Measurements from ENCODE around the gene AGO3.

DNA sequence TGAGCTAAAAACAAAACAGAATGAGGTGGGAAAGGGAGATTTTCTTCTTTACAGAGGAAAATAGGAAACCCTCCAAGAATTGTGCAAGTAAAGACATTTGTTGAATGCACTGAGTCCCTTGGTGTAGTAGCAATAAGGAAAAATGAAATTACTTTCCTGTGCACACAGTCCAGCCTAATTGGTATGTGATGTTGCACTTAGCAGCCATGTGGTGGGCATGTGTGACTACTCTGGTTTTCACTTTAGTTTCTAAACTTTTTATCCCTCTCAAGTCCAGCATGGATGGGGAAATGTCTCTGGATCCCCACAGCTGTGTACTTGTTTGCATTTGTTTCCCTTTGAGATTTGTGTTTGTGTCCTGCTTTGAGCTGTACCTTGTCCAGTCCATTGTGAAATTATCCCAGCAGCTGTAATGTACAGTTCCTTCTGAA, 7.1 kb upstream of the AGO3 start:
- TF ChIP-seq, protein P1, sequence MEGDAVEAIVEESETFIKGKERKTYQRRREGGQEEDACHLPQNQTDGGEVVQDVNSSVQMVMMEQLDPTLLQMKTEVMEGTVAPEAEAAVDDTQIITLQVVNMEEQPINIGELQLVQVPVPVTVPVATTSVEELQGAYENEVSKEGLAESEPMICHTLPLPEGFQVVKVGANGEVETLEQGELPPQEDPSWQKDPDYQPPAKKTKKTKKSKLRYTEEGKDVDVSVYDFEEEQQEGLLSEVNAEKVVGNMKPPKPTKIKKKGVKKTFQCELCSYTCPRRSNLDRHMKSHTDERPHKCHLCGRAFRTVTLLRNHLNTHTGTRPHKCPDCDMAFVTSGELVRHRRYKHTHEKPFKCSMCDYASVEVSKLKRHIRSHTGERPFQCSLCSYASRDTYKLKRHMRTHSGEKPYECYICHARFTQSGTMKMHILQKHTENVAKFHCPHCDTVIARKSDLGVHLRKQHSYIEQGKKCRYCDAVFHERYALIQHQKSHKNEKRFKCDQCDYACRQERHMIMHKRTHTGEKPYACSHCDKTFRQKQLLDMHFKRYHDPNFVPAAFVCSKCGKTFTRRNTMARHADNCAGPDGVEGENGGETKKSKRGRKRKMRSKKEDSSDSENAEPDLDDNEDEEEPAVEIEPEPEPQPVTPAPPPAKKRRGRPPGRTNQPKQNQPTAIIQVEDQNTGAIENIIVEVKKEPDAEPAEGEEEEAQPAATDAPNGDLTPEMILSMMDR (IDR thresholded peaks at IDR 0.05; ENCODE audit: low read depth, low read length, missing input control): no peak
- TF ChIP-seq EGR1 (IDR thresholded peaks at IDR 0.05; ENCODE audit: low read depth in 2 of 2): no peak
- TF ChIP-seq, protein P2, sequence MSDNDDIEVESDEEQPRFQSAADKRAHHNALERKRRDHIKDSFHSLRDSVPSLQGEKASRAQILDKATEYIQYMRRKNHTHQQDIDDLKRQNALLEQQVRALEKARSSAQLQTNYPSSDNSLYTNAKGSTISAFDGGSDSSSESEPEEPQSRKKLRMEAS (IDR thresholded peaks at IDR 0.05): no peak
- TF ChIP-seq TAF1 (conservative IDR thresholded peaks at IDR 0.05): no peak
- TF ChIP-seq GABPA (IDR thresholded peaks at IDR 0.05 in 1 of 2, conservative IDR thresholded peaks at IDR 0.05 in 1 of 2): no peak
- no peak for TF ChIP-seq RAD21 (IDR thresholded peaks at IDR 0.05)
- no peak for TF ChIP-seq YY1 (IDR thresholded peaks at IDR 0.05)
- TF ChIP-seq, protein P3, sequence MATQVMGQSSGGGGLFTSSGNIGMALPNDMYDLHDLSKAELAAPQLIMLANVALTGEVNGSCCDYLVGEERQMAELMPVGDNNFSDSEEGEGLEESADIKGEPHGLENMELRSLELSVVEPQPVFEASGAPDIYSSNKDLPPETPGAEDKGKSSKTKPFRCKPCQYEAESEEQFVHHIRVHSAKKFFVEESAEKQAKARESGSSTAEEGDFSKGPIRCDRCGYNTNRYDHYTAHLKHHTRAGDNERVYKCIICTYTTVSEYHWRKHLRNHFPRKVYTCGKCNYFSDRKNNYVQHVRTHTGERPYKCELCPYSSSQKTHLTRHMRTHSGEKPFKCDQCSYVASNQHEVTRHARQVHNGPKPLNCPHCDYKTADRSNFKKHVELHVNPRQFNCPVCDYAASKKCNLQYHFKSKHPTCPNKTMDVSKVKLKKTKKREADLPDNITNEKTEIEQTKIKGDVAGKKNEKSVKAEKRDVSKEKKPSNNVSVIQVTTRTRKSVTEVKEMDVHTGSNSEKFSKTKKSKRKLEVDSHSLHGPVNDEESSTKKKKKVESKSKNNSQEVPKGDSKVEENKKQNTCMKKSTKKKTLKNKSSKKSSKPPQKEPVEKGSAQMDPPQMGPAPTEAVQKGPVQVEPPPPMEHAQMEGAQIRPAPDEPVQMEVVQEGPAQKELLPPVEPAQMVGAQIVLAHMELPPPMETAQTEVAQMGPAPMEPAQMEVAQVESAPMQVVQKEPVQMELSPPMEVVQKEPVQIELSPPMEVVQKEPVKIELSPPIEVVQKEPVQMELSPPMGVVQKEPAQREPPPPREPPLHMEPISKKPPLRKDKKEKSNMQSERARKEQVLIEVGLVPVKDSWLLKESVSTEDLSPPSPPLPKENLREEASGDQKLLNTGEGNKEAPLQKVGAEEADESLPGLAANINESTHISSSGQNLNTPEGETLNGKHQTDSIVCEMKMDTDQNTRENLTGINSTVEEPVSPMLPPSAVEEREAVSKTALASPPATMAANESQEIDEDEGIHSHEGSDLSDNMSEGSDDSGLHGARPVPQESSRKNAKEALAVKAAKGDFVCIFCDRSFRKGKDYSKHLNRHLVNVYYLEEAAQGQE (IDR thresholded peaks at IDR 0.05): no peak

All from liver (tissue), 3 donors.